ENCODE measurements around the gene ENOX1. TPM values are rescaled to one million over a fixed set of nuclear protein-coding genes. Genes with fewer than 3 reads are reported as not detected.

The ENOX1 gene
- total RNA-seq, 2 experiments from 2014 or later = 0.09 TPM

DNA sequence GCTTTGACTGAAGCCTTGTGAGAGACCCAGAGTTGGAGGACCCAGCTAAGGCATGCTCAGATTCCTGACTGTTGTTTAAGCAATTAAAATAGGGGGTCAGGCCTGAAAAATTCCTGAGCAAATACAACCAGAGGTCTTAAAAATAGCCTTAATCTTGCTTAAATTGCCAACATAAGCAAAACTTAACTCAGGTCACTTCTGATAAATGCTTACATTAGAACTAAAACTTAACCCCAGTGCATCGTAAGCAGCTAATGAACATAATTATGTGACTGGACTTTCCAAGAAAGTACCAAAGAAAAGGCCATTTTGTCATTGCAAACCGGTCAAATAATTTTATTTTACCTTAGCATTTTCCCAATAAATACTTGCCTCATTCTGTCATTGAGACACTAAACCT lies 294.5 kb downstream of the ENOX1 start:
- ChIA-PET POLR2A (no interaction called here), CTCF (no interaction called here)
- DNase-seq (no peak), ATAC-seq (no peak)
- TF ChIP-seq, protein P1, sequence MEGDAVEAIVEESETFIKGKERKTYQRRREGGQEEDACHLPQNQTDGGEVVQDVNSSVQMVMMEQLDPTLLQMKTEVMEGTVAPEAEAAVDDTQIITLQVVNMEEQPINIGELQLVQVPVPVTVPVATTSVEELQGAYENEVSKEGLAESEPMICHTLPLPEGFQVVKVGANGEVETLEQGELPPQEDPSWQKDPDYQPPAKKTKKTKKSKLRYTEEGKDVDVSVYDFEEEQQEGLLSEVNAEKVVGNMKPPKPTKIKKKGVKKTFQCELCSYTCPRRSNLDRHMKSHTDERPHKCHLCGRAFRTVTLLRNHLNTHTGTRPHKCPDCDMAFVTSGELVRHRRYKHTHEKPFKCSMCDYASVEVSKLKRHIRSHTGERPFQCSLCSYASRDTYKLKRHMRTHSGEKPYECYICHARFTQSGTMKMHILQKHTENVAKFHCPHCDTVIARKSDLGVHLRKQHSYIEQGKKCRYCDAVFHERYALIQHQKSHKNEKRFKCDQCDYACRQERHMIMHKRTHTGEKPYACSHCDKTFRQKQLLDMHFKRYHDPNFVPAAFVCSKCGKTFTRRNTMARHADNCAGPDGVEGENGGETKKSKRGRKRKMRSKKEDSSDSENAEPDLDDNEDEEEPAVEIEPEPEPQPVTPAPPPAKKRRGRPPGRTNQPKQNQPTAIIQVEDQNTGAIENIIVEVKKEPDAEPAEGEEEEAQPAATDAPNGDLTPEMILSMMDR (IDR thresholded peaks at IDR 0.05) = no peak
- Mint-ChIP-seq H3K4me3 (no peak overlapping the region), H3K27ac (no peak overlapping the region), H3K27me3 (no peaks in the 10 kb centered on the region), H3K9me3 (no peaks in the 10 kb centered on the region), H3K4me1 (ENCODE audit: low read depth) (no peaks in the 10 kb centered on the region), H3K36me3 (ENCODE audit: low read depth) (no peaks in the 10 kb centered on the region)
- intact Hi-C loops (cut with micrococcal nuclease) = no loop called here

DNA sequence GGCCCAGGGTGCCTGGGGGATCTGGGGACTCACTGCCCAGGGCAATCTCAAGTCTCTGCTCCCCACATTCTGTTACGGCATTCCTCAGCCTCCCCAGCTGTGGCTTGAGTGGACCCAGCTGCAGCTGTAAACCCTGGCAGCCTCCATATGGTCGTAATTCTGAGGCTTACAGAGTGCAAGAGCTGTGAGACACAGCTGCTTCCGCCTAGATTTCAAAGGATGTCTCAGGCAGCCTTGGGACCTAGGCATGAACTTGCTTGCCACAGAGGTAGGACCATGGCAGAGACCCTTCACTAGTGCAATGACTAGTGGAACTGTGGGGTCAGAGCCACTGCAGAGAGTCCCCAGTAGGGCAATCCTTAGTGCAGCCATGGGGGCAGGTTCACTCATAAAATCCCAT lies 297.5 kb downstream of the ENOX1 start:
- no peak overlapping the region for H3K27ac Mint-ChIP-seq
- ATAC-seq = no peak
- ChIA-PET POLR2A (interaction anchor here (0.7 kb wide), 1 partner anchor 12 kb away, joined by 3 read pairs; no protein-coding TSS in a partner anchor), CTCF (no interaction called here)
- H3K27me3 Mint-ChIP-seq = no peaks in the 10 kb centered on the region
- intact Hi-C loops (cut with micrococcal nuclease) = no loop called here
- H3K4me1 Mint-ChIP-seq (ENCODE audit: low read depth) = peaks cover 2% of the 10 kb centered on the region
- H3K9me3 Mint-ChIP-seq = no peaks in the 10 kb centered on the region
- no peak for DNase-seq
- no peaks in the 10 kb centered on the region for H3K36me3 Mint-ChIP-seq (ENCODE audit: low read depth)
- H3K4me3 Mint-ChIP-seq = no peak overlapping the region
- TF ChIP-seq, protein P1 (IDR thresholded peaks at IDR 0.05) = no peak

- ATAC-seq = no peak
- no peak for DNase-seq
- ChIA-PET POLR2A (no interaction called here), CTCF (no interaction called here)
- H3K9me3 Mint-ChIP-seq = no peaks in the 10 kb centered on the region
- H3K36me3 Mint-ChIP-seq (ENCODE audit: low read depth) = no peaks in the 10 kb centered on the region
- TF ChIP-seq, protein P1 (IDR thresholded peaks at IDR 0.05) = no peak
- no peak overlapping the region for H3K4me3 Mint-ChIP-seq
- peaks cover 3% of the 10 kb centered on the region for H3K4me1 Mint-ChIP-seq (ENCODE audit: low read depth)
- no peak overlapping the region for H3K27ac Mint-ChIP-seq
- H3K27me3 Mint-ChIP-seq = no peaks in the 10 kb centered on the region
- intact Hi-C loops (cut with micrococcal nuclease) = no loop called here
Observed at GRCh38 chr13:43487885-43488284, 298.9 kb downstream of the ENOX1 start.

GRCh38 chr13:43487461-43487860 lies 299.3 kb downstream of the ENOX1 start:
- Mint-ChIP-seq H3K9me3 (no peaks in the 10 kb centered on the region), H3K36me3 (ENCODE audit: low read depth) (no peaks in the 10 kb centered on the region), H3K4me1 (ENCODE audit: low read depth) (peaks cover 3% of the 10 kb centered on the region), H3K27ac (no peak overlapping the region), H3K4me3 (no peak overlapping the region), H3K27me3 (no peaks in the 10 kb centered on the region)
- DNase-seq (no peak), ATAC-seq (no peak)
- CTCF ChIA-PET = no interaction called here
- intact Hi-C loops (cut with micrococcal nuclease) = no loop called here
- TF ChIP-seq, protein P1 (IDR thresholded peaks at IDR 0.05) = no peak
- POLR2A ChIA-PET = no interaction called here

DNA sequence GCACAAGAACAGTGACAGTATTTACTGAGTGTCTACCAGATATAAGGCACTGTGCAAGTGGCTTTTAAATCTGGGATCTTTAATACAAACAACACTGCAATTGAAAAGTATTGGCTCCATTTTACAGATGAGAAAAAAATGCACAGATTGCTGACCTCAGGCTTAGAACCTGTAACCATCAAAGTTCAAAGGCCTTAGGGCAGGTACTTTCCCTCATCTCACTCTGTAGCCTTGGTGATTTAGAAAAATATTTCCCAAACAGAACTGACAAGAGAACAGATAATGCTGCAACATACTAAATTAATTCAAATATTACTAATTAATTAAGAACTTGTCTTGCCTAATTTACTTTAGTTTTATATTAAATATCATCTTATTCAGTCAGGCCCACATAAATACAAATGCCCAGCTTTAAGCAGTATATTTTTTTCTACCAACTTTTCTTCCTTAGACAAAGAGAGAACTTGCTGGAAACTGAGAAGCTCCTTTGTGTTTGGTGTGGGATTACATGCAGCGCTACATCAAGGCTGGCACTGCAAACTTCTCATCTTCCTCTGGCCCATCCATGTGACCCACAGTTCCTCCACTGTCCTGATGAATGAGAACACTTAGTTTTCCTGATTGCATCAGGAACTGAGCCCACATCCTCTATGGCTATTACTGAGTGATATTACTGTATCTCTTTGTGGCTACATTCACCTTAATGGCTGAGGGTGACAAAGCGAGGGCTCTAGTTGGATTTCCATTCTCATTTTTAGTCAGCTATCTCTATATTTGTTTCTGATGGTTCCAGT lies 302.1 kb downstream of the ENOX1 start:
- H3K36me3 Mint-ChIP-seq (ENCODE audit: low read depth) = no peaks in the 10 kb centered on the region
- ATAC-seq (no peak), DNase-seq (no peak)
- no peaks in the 10 kb centered on the region for H3K27me3 Mint-ChIP-seq
- no peak overlapping the region for H3K27ac Mint-ChIP-seq
- no peak overlapping the region for H3K4me3 Mint-ChIP-seq
- TF ChIP-seq, protein P1 (IDR thresholded peaks at IDR 0.05) = no peak
- CTCF ChIA-PET = no interaction called here
- no peaks in the 10 kb centered on the region for H3K9me3 Mint-ChIP-seq
- peaks cover 3% of the 10 kb centered on the region for H3K4me1 Mint-ChIP-seq (ENCODE audit: low read depth)
- POLR2A ChIA-PET = no interaction called here
- intact Hi-C loops (cut with micrococcal nuclease) = no loop called here
